DLD1 (cell line): Measurements from ENCODE around the gene JADE2.

ENCODE experiments used
- in situ Hi-C: cut with HindIII; loops from 2 replicates; pipeline ENCODE4 v1.10.0; 2017; ENCODE audit warnings: low sequenced_read_pairs

JADE2 gene

GRCh38 chr5:134614450-134615085 is 89.1 kb downstream of the JADE2 start:
- in situ Hi-C loops: no loop called here

- in situ Hi-C loops: no loop called here
Measured at GRCh38 chr5:134620634-134621033, 95.2 kb downstream of the JADE2 start.

- in situ Hi-C loops: no loop called here
Measured at GRCh38 chr5:134625559-134625958, 100.1 kb downstream of the JADE2 start.

GRCh38 chr5:134626369-134627014 is 101.0 kb downstream of the JADE2 start:
- in situ Hi-C loops: no loop called here
